MM.1S (cell line): ENCODE data around the gene CHSY3.

Experiments
- CTCF ChIP-seq: fragments of 300-600 bp; sonication (generic); IDR thresholded peaks from 2 replicates; pipeline ENCODE4 v1.5.1; 2016; ENCODE audit warnings: antibody characterized with exemption, low read length, mixed read lengths
- EZH2phosphoT487 ChIP-seq: fragments of 300-600 bp; sonication (generic); IDR thresholded peaks from 2 replicates; pipeline ENCODE4 v1.6.1; 2018; ENCODE audit warnings: antibody characterized with exemption, low read length

DNA sequence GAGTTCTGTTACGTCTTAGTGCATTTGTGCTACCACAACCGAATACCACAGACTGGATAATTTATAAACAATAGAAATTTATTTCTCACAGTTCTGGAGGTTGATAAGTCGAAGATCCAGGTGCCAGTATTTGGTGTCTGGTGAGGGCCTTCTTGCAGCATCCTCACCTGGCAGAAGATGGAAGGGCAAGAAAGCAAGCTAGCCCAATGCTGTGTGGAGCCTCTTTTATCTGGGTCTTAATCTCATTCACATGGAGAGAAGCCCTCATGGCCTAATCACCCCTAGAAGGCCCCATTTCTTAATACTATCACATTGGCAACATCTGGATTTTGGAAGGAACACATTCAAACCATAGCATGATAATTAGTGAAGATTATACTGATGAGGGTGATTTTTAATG lies 159.3 kb downstream of the CHSY3 start:
- TF ChIP-seq CTCF (no peak), EZH2phosphoT487 (no peak)
